ENCODE measurements around the gene JAK3.
"Not testable (repeated sequence)": the region's sequence is repeated elsewhere in the genome, so short reads cannot be mapped to it uniquely, and the experiment has no call there.

JAK3 gene
- 137 to 264 reads per million in 2 donors for total RNA-seq

GRCh38 chr19:17847538-17848366, at the start of gene JAK3:
JAK3 (minus strand) TSS chr19:17847982; CDS start chr19:17844417, 3,565 bp downstream.
- DNase-seq = peak; percentile 75

- no peak for DNase-seq
These were observed 46.0 kb upstream of the JAK3 start for GRCh38 chr19:17893766-17894165.

GRCh38 chr19:17889609-17890214, 41.9 kb upstream of the JAK3 start:
- DNase-seq = no peak

- DNase-seq = no peak
These were observed 40.5 kb upstream of the JAK3 start for GRCh38 chr19:17888260-17888659.

- DNase-seq = not testable (repeated sequence)
These were observed 39.4 kb upstream of the JAK3 start for GRCh38 chr19:17887221-17887620.

GRCh38 chr19:17886515-17886914, 38.7 kb upstream of the JAK3 start:
- DNase-seq = no peak

GRCh38 chr19:17883627-17884410, 36.0 kb upstream of the JAK3 start:
- no peak for DNase-seq

GRCh38 chr19:17881701-17882100, 33.9 kb upstream of the JAK3 start:
- DNase-seq = no peak

- no peak for DNase-seq
These were observed 31.7 kb upstream of the JAK3 start for GRCh38 chr19:17879466-17879865.

- no peak for DNase-seq
These were observed 29.9 kb upstream of the JAK3 start for GRCh38 chr19:17877696-17878095.

GRCh38 chr19:17874758-17875135, 27.0 kb upstream of the JAK3 start:
- DNase-seq = no peak

GRCh38 chr19:17873786-17874757, 26.3 kb upstream of the JAK3 start:
- DNase-seq = peak; percentile 60

GRCh38 chr19:17872251-17873001, 24.6 kb upstream of the JAK3 start:
- no peak for DNase-seq

GRCh38 chr19:17871878-17872250, 24.1 kb upstream of the JAK3 start, which contains the start of gene SLC5A5:
SLC5A5 (plus strand) TSS chr19:17871945; CDS start chr19:17872320, 375 bp downstream.
- no peak for DNase-seq

- no peak for DNase-seq
These were observed 23.5 kb upstream of the JAK3 start for GRCh38 chr19:17871032-17871877.

GRCh38 chr19:17869114-17869608, 21.4 kb upstream of the JAK3 start:
- DNase-seq = no peak

- no peak for DNase-seq
These were observed 20.9 kb upstream of the JAK3 start for GRCh38 chr19:17868669-17869068.

- no peak for DNase-seq
These were observed 19.2 kb upstream of the JAK3 start for GRCh38 chr19:17866964-17867486.

GRCh38 chr19:17866312-17866963, 18.7 kb upstream of the JAK3 start:
- DNase-seq = no peak

All from T-helper 9 cell (primary cell).